ENCODE data around the gene CLP1.

DNA sequence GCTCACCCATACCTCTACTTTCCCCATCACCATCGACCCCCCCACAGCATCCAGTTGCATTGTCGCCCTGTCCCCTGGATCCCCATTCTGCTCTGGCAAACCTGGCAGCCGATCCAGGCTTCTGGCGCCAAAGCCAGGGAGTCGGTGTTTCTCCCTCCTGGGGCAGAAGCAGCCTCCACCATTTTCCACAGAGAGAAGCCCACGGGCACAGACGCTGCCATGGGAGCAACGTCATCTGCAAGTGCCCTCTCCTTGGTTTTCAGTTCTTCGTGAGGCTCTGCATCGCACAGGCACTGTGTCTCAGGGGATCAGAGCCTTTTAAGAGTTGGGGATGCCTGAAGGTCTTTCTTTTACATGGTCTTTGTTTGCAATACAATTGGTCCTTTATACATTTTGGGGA lies 10.2 kb upstream of the CLP1 start:
- TF ChIP-seq CTCF (conservative IDR thresholded peaks at IDR 0.05) (no peak), EZH2 (IDR thresholded peaks at IDR 0.05; ENCODE audit: low read depth) (no peak)
